GM19023 (cell line): ENCODE results near the gene SPDYE16.
A peak's percentile ranks its signal among the peaks of the same experiment; 100 is the strongest.
"Not testable (repeated sequence)": the region's sequence is repeated elsewhere in the genome, so short reads cannot be mapped to it uniquely, and the experiment has no call there.

Source experiments
- ATAC-seq: cut with Tn5 transposase; IDR thresholded peaks from one replicate; pipeline ENCODE4 v1.9.1; 2021; ENCODE audit warnings: mild to moderate bottlenecking, moderate library complexity; ENCODE audit not compliant: unreplicated experiment

SPDYE16 gene

GRCh38 chr7:76549855-76550248 is 6.8 kb upstream of the SPDYE16 start:
- not testable (repeated sequence) for ATAC-seq

- ATAC-seq: peak; percentile 100
Measured at GRCh38 chr7:76549025-76549854, 6.1 kb upstream of the SPDYE16 start.

- ATAC-seq: not testable (repeated sequence)
Measured at GRCh38 chr7:76531643-76532042, 11.5 kb downstream of the SPDYE16 start.

GRCh38 chr7:76526183-76526582 is 16.9 kb downstream of the SPDYE16 start:
- ATAC-seq: not testable (repeated sequence)

- ATAC-seq: not testable (repeated sequence)
Measured at GRCh38 chr7:76516932-76517331, 26.2 kb downstream of the SPDYE16 start.

- no peak for ATAC-seq
Measured at GRCh38 chr7:76515999-76516443, 27.1 kb downstream of the SPDYE16 start.

- ATAC-seq: no peak
Measured at GRCh38 chr7:76514926-76515771, 27.9 kb downstream of the SPDYE16 start.

GRCh38 chr7:76513817-76514799 is 29.0 kb downstream of the SPDYE16 start:
- ATAC-seq: no peak

- ATAC-seq: no peak
Measured at GRCh38 chr7:76512941-76513816, 29.9 kb downstream of the SPDYE16 start.

- ATAC-seq: not testable (repeated sequence)
Measured at GRCh38 chr7:76511911-76512885, 30.9 kb downstream of the SPDYE16 start.

GRCh38 chr7:76511200-76511910 is 31.7 kb downstream of the SPDYE16 start:
- not testable (repeated sequence) for ATAC-seq

- no peak for ATAC-seq
Measured at GRCh38 chr7:76509931-76510877, 32.9 kb downstream of the SPDYE16 start, which contains the start of gene UPK3B. TSS of gene UPK3B (plus strand) at chr7:76510552. CDS start at chr7:76510653, 101 bp downstream.

- ATAC-seq: no peak
Measured at GRCh38 chr7:76507723-76508406, 35.2 kb downstream of the SPDYE16 start.

- ATAC-seq: not testable (repeated sequence)
Measured at GRCh38 chr7:76506643-76507042, 36.5 kb downstream of the SPDYE16 start.

GRCh38 chr7:76506081-76506440 is 37.0 kb downstream of the SPDYE16 start:
- no peak for ATAC-seq
